ENCODE data around the gene ACBD3. TPM values are rescaled to one million over a fixed set of nuclear protein-coding genes. Genes with fewer than 3 reads are reported as not detected.

The ACBD3 gene
- polyA plus RNA-seq, 1 experiment = 63.0 TPM

DNA sequence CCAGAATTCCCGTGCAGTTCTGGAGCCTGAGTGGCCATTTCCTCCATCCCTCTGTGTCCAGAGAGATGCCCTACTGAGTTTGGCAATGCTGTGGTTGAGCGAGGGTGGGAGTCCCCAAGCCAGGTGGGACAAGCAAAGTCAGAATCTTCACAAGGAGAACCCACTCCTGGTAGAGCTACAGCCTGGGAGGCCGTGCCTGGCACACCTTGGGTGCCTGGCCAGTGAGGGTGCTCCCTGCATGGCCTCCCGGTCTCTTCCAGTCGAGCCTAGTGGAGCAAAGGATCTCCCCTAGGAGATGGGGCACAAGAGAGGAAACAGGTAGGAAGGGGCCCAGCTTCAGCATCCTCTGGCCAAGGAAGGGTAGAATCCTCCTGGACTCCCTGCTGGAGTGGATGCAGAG is 66.1 kb downstream of the ACBD3 start:
- H3K4me3 ChIP-seq (ENCODE audit: low read depth, low read length) = no peak overlapping the region
- no peak overlapping the region for H3K27ac ChIP-seq (ENCODE audit: low read depth, low read length)
- ChIA-PET CTCF (interaction anchor here (1.0 to 2.0 kb wide), 7 partner anchors 9 to 133 kb away, joined by 3 to 52 read pairs (median 4); no protein-coding TSS in a partner anchor), POLR2A (interaction anchor here (1.1 kb wide), 1 partner anchor 55 kb away, joined by 3 read pairs; no protein-coding TSS in a partner anchor)
- TF ChIP-seq CTCF (IDR thresholded peaks at IDR 0.05; ENCODE audit: low read depth, low read length) = no peak
- DNase-seq (ENCODE audit: low read depth, low spot score) = no peak
- no peaks in the 10 kb centered on the region for H3K9me3 ChIP-seq (ENCODE audit: control insufficient read depth, insufficient read depth, low read length)
- H3K27me3 ChIP-seq (ENCODE audit: control insufficient read depth, insufficient read depth, low read length) = peaks cover 3% of the 10 kb centered on the region

GRCh38 chr1:226119169-226119568 is 67.4 kb downstream of the ACBD3 start:
- TF ChIP-seq CTCF (IDR thresholded peaks at IDR 0.05; ENCODE audit: low read depth, low read length) = no peak
- H3K9me3 ChIP-seq (ENCODE audit: control insufficient read depth, insufficient read depth, low read length) = no peaks in the 10 kb centered on the region
- POLR2A ChIA-PET = no interaction called here
- no peak overlapping the region for H3K27ac ChIP-seq (ENCODE audit: low read depth, low read length)
- peaks cover 3% of the 10 kb centered on the region for H3K27me3 ChIP-seq (ENCODE audit: control insufficient read depth, insufficient read depth, low read length)
- DNase-seq (ENCODE audit: low read depth, low spot score) = no peak
- H3K4me3 ChIP-seq (ENCODE audit: low read depth, low read length) = no peak overlapping the region
- CTCF ChIA-PET = interaction anchor here (1.2 to 1.3 kb wide), 2 partner anchors 54 to 122 kb away, joined by 3 to 9 read pairs; no protein-coding TSS in a partner anchor

GRCh38 chr1:226118357-226118756 is 68.2 kb downstream of the ACBD3 start:
- no peak for TF ChIP-seq CTCF (IDR thresholded peaks at IDR 0.05; ENCODE audit: low read depth, low read length)
- ChIA-PET POLR2A (interaction anchor here (1.4 kb wide), 1 partner anchor 55 kb away, joined by 4 read pairs; the partner anchor contains the start of gene H3-3A), CTCF (interaction anchor here (1.3 kb wide), 1 partner anchor 54 kb away, joined by 9 read pairs; no protein-coding TSS in a partner anchor)
- no peak overlapping the region for H3K4me3 ChIP-seq (ENCODE audit: low read depth, low read length)
- no peak overlapping the region for H3K27ac ChIP-seq (ENCODE audit: low read depth, low read length)
- peaks cover 3% of the 10 kb centered on the region for H3K27me3 ChIP-seq (ENCODE audit: control insufficient read depth, insufficient read depth, low read length)
- no peaks in the 10 kb centered on the region for H3K9me3 ChIP-seq (ENCODE audit: control insufficient read depth, insufficient read depth, low read length)
- no peak for DNase-seq (ENCODE audit: low read depth, low spot score)

DNA sequence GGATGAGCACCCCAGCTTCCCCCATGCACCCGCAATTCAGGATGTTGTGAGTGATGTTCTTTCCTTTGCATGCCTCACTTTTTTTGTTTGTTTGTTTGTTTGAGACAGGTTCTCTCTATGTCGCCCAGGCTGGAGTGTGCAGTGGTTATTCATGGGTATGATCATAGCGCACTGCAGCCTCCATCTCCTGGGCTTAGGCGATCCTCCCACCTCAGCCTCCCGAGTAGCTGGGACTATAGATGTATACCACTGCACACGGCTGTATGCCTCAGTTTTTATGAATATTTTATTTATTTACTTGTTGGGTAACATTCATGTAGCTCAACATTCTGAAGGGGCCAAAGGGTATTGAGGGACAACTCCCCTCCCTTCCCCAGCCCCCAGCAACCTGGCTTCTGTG is 69.2 kb downstream of the ACBD3 start:
- CTCF ChIA-PET = interaction anchor here (0.8 to 1.8 kb wide), 3 partner anchors 8 to 52 kb away, joined by 3 to 11 read pairs (median 9); no protein-coding TSS in a partner anchor

More for the DNA sequence above, 69.2 kb downstream of the ACBD3 start:
- Histone ChIP-seq H3K9me3 (ENCODE audit: control insufficient read depth, insufficient read depth, low read length) (no peaks in the 10 kb centered on the region), H3K27ac (ENCODE audit: low read depth, low read length) (no peak overlapping the region), H3K4me3 (ENCODE audit: low read depth, low read length) (no peak overlapping the region), H3K27me3 (ENCODE audit: control insufficient read depth, insufficient read depth, low read length) (peaks cover 3% of the 10 kb centered on the region)
- TF ChIP-seq CTCF (IDR thresholded peaks at IDR 0.05; ENCODE audit: low read depth, low read length) = no peak
- DNase-seq (ENCODE audit: low read depth, low spot score) = no peak
- POLR2A ChIA-PET = interaction anchor here (1.4 kb wide), 1 partner anchor 54 kb away, joined by 4 read pairs; the partner anchor contains the start of gene H3-3A

Data from AG04450 (cell line).